ENCODE results near the gene CLTA. TPM values are rescaled to one million over a fixed set of nuclear protein-coding genes. Genes with fewer than 3 reads are reported as not detected.

The CLTA gene
- total RNA-seq, 2 donors from 2014 or later: 221 to 240 TPM

DNA sequence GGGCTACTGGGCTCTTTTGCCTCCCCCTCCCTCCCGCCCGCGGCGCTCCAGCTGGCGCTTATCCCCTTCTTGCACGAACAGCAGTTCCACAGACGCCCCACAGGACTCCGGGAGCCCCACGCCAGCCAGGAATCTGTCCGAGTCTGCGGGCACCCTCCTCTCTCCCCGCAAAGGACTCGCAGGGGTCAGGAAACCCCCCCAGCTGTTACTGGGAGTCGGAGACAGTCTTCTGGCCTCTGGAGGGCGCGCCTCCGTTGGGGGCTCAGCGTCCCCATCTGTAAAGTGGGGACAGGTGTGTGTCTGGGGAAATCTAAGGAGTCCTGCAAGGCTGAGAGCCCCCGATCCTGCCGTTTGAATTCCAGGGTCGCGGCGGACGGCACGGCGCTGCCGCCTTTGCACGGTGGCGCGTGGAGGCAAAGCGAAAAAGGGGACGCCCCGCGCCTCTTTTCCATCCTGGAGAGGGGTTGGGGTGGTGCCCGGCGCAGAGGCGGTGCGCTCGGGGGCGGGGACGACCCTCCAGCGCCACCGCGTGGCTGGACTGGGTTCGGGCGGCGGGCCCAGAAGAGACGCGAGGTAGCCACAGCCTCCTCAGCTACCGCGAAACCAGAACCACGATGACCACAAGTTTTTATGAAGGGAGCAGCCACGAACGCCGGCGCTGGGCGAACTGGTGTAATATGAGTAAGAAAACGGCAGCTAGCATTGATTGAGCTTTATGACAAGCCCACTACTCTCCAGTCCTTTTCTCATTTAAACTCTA, 24.4 kb upstream of the CLTA start:
- TF ChIP-seq, protein P1, sequence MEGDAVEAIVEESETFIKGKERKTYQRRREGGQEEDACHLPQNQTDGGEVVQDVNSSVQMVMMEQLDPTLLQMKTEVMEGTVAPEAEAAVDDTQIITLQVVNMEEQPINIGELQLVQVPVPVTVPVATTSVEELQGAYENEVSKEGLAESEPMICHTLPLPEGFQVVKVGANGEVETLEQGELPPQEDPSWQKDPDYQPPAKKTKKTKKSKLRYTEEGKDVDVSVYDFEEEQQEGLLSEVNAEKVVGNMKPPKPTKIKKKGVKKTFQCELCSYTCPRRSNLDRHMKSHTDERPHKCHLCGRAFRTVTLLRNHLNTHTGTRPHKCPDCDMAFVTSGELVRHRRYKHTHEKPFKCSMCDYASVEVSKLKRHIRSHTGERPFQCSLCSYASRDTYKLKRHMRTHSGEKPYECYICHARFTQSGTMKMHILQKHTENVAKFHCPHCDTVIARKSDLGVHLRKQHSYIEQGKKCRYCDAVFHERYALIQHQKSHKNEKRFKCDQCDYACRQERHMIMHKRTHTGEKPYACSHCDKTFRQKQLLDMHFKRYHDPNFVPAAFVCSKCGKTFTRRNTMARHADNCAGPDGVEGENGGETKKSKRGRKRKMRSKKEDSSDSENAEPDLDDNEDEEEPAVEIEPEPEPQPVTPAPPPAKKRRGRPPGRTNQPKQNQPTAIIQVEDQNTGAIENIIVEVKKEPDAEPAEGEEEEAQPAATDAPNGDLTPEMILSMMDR (conservative IDR thresholded peaks at IDR 0.05): peak; percentile 96
- H3K4me1 Mint-ChIP-seq: peaks cover 27% of the 10 kb centered on the region
- no peak overlapping the region for H3K9ac ChIP-seq (ENCODE audit: extremely low read depth, low read length, poor library complexity, severe bottlenecking)
- no peaks in the 10 kb centered on the region for H3K36me3 ChIP-seq (ENCODE audit: control insufficient read depth, insufficient read depth, low read length)
- H3K36me3 Mint-ChIP-seq (ENCODE audit: low read depth): no peaks in the 10 kb centered on the region
- DNase-seq: peak; percentile 94
- 8 to 18% methylated on average over 27 to 58 of the region's 58 CpGs for WGBS, 2 experiments (ENCODE audit: insufficient coverage in 1 of 2, insufficient read length in 1 of 2)
- no peak overlapping the region for H3K27ac ChIP-seq (ENCODE audit: low read depth, low read length)
- peaks cover 14% of the 10 kb centered on the region for H3K4me1 ChIP-seq (ENCODE audit: control insufficient read depth, insufficient read depth, low read length)
- H3K9me3 ChIP-seq (ENCODE audit: control insufficient read depth, low read length): no peaks in the 10 kb centered on the region
- no peak overlapping the region for H3K4me3 ChIP-seq (ENCODE audit: low read length)
- H3K27ac Mint-ChIP-seq: no peak overlapping the region
- peak overlapping the region; percentile 50 for H3K4me3 Mint-ChIP-seq
- H3K27me3 Mint-ChIP-seq (ENCODE audit: insufficient read depth): peaks cover 16% of the 10 kb centered on the region
- no peaks in the 10 kb centered on the region for H3K9me3 Mint-ChIP-seq
- H3K27me3 ChIP-seq (ENCODE audit: control insufficient read depth, insufficient read depth, low read length, poor library complexity, severe bottlenecking): no peaks in the 10 kb centered on the region

DNA sequence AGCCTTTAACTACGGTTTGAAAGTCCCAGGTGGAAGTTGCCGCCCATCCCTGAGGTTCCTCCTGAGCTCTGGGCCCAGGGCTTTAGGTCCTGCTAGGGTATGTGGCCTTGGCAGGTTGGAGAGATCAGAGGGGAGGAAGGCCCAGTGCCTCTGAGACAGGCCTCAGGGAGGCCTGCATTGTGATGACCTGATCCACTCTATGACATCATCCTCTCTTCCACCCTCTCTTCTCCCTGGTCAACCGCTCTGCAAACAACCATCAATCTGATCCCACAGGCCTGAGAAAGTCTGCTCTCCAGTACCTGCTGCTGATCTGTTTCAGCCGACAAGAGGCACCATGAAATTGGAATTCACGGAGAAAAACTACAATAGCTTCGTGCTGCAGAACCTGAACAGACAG, 21.6 kb upstream of the CLTA start, which contains the start of gene CCIN:
CCIN (plus strand) TSS at position 223 of the 400 bp plus-strand sequence; CDS start at position 338, 115 bp downstream.
- Mint-ChIP-seq H3K36me3 (ENCODE audit: low read depth) (no peaks in the 10 kb centered on the region), H3K4me1 (peaks cover 13% of the 10 kb centered on the region), H3K9me3 (no peaks in the 10 kb centered on the region), H3K4me3 (no peak within 1 kb of the TSS), H3K27me3 (ENCODE audit: insufficient read depth) (peaks cover 16% of the 10 kb centered on the region), H3K27ac (no peak within 1 kb of the TSS)
- 89 to 95% methylated on average over 6 of the region's 6 CpGs for WGBS, 2 experiments (ENCODE audit: insufficient coverage in 1 of 2, insufficient read length in 1 of 2)
- DNase-seq: no peak
- Histone ChIP-seq H3K27ac (ENCODE audit: low read depth, low read length) (no peak within 1 kb of the TSS), H3K4me1 (ENCODE audit: control insufficient read depth, insufficient read depth, low read length) (peaks cover 7% of the 10 kb centered on the region), H3K9ac (ENCODE audit: extremely low read depth, low read length, poor library complexity, severe bottlenecking) (no peak within 1 kb of the TSS), H3K9me3 (ENCODE audit: control insufficient read depth, low read length) (no peaks in the 10 kb centered on the region), H3K36me3 (ENCODE audit: control insufficient read depth, insufficient read depth, low read length) (no peaks in the 10 kb centered on the region), H3K4me3 (ENCODE audit: low read length) (no peak within 1 kb of the TSS), H3K27me3 (ENCODE audit: control insufficient read depth, insufficient read depth, low read length, poor library complexity, severe bottlenecking) (no peaks in the 10 kb centered on the region)
- TF ChIP-seq, protein P1 (conservative IDR thresholded peaks at IDR 0.05): no peak

DNA sequence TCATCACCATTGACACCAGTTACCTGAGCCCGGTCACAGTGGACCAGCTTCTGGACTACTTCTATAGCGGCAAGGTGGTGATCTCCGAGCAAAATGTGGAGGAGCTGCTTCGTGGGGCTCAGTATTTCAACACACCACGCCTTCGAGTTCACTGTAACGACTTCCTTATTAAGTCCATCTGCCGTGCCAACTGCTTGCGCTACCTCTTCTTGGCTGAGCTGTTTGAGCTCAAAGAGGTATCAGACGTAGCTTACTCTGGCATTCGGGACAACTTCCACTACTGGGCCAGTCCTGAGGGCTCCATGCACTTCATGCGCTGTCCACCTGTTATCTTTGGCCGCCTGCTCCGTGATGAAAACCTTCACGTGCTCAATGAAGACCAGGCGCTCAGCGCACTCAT, 21.0 kb upstream of the CLTA start:
- Mint-ChIP-seq H3K9me3 (no peaks in the 10 kb centered on the region), H3K4me3 (no peak overlapping the region), H3K4me1 (peaks cover 10% of the 10 kb centered on the region), H3K27ac (no peak overlapping the region), H3K27me3 (ENCODE audit: insufficient read depth) (peaks cover 16% of the 10 kb centered on the region), H3K36me3 (ENCODE audit: low read depth) (no peaks in the 10 kb centered on the region)
- 93 to 96% methylated on average over 17 of the region's 17 CpGs for WGBS, 2 experiments (ENCODE audit: insufficient coverage in 1 of 2, insufficient read length in 1 of 2)
- Histone ChIP-seq H3K27ac (ENCODE audit: low read depth, low read length) (no peak overlapping the region), H3K4me1 (ENCODE audit: control insufficient read depth, insufficient read depth, low read length) (peaks cover 5% of the 10 kb centered on the region), H3K9ac (ENCODE audit: extremely low read depth, low read length, poor library complexity, severe bottlenecking) (no peak overlapping the region), H3K4me3 (ENCODE audit: low read length) (no peak overlapping the region), H3K27me3 (ENCODE audit: control insufficient read depth, insufficient read depth, low read length, poor library complexity, severe bottlenecking) (no peaks in the 10 kb centered on the region), H3K9me3 (ENCODE audit: control insufficient read depth, low read length) (no peaks in the 10 kb centered on the region), H3K36me3 (ENCODE audit: control insufficient read depth, insufficient read depth, low read length) (no peaks in the 10 kb centered on the region)
- DNase-seq: no peak
- TF ChIP-seq, protein P1 (conservative IDR thresholded peaks at IDR 0.05): no peak

Measured in endodermal cell (in vitro differentiated cells).